Prostate gland (tissue), 2 donors: ENCODE data around the gene LDLR. TPM values are rescaled to one million over a fixed set of nuclear protein-coding genes. Genes with fewer than 3 reads are reported as not detected.
A peak's percentile ranks its signal among the peaks of the same experiment; 100 is the strongest.

ENCODE experiments used
- DNase-seq: peaks from one replicate; pipeline ENCODE4 v3.0.0-alpha.2; 2019; ENCODE audit warnings: low spot score
- H3K27ac ChIP-seq, 2 donors: fragments of 200-600 bp; sonication (generic); 2 replicates each; pipeline ENCODE4 v1.5.1; 2017 to 2019
- H3K27me3 ChIP-seq: fragments of 200-600 bp; sonication (generic); replicated peaks from 2 replicates; pipeline ENCODE4 v1.5.1; 2019; ENCODE audit not compliant: insufficient read depth
- H3K36me3 ChIP-seq, 2 donors: fragments of 200-600 bp; sonication (generic); 1 replicate in 1 of 2; 2 replicates in 1 of 2; pipeline versions ENCODE4 v1.5.1 to v1.8.1; 2017 to 2019
- H3K4me1 ChIP-seq: fragments of 200-600 bp; sonication (generic); replicated peaks from 2 replicates; pipeline ENCODE4 v1.5.1; 2019
- H3K4me3 ChIP-seq, 2 donors: fragments of 200-600 bp; sonication (generic); 2 replicates each; pipeline ENCODE4 v1.5.1; 2017 to 2019
- H3K9me3 ChIP-seq: fragments of 200-600 bp; sonication (generic); 2 replicates; pipeline ENCODE4 v1.5.1; 2017
- CTCF ChIP-seq, 4 experiments: fragments of 200-600 bp in 2 of 4; fragments of 450-650 bp in 2 of 4; sonication (generic) in 2 of 4; IDR thresholded peaks; 1 replicate in 3 of 4; 2 replicates in 1 of 4; pipeline ENCODE4 v1.5.1; 2016 to 2019; ENCODE audit warnings: antibody characterized with exemption in 4 of 4, mild to moderate bottlenecking in 2 of 4, moderate library complexity in 2 of 4
- POLR2A ChIP-seq: fragments of 450-650 bp; IDR thresholded peaks from one replicate; pipeline ENCODE4 v1.6.1; 2016; ENCODE audit warnings: antibody characterized with exemption, mild to moderate bottlenecking
- POLR2AphosphoS5 ChIP-seq: sonication (generic); formaldehyde crosslinking; IDR thresholded peaks from one replicate; pipeline ENCODE4 v1.6.1; 2017; ENCODE audit warnings: antibody characterized with exemption
- WGBS: methylation state at CpG from one replicate; pipeline ENCODE4 v1.1.5; 2018; 5-methylcytosine and 5-hydroxymethylcytosine counted together
- intact Hi-C: fragments of 100-400 bp; cut with DNase I; formaldehyde crosslinking; loops from one replicate; pipeline ENCODE4 v1.14.2; 2022
- total RNA-seq, 2 donors: library from RNA; depleted of rRNA; stranded (reverse); fragments of >200 nt; gene quantifications; one replicate each; pipeline ENCODE4 v1.1.0, GENCODE V29; 2016

The LDLR gene
- total RNA-seq, 2 donors from 2014 or later = 17.4 to 41.5 TPM

- TF ChIP-seq CTCF (IDR thresholded peaks at IDR 0.05) = no peak
- TF ChIP-seq POLR2A = no peak
- TF ChIP-seq POLR2AphosphoS5 = no peak
- Histone ChIP-seq H3K4me1 (no peaks in the 10 kb centered on the region), H3K36me3 (peaks cover 0 to under 1% of the 10 kb centered on the region in 2 donors), H3K4me3 (no peak overlapping the region), H3K27ac (peak overlapping the region; percentile 72 to 78), H3K9me3 (no peaks in the 10 kb centered on the region), H3K27me3 (no peaks in the 10 kb centered on the region)
- no peak for DNase-seq
- intact Hi-C loops = loop anchor here (2.0 kb wide), 1 partner anchor 21 kb away; no protein-coding TSS in a partner anchor
- 61% methylated on average over 11 of the region's 11 CpGs for WGBS
Measured at GRCh38 chr19:11164296-11164695, 75.0 kb downstream of the LDLR start.

GRCh38 chr19:11164879-11165406 is 75.7 kb downstream of the LDLR start:
- WGBS = 39% methylated on average over 17 of the region's 17 CpGs

GRCh38 chr19:11165486-11166030 is 76.3 kb downstream of the LDLR start:
- intact Hi-C loops = loop anchor here (2.0 kb wide), 1 partner anchor 23 kb away; no protein-coding TSS in a partner anchor
- H3K27me3 ChIP-seq = no peaks in the 10 kb centered on the region
- H3K4me1 ChIP-seq = no peaks in the 10 kb centered on the region
- no peak for TF ChIP-seq POLR2A
- TF ChIP-seq POLR2AphosphoS5 = no peak
- TF ChIP-seq CTCF (IDR thresholded peaks at IDR 0.05) = no peak
- peak overlapping the region; percentile 72 to 78 for H3K27ac ChIP-seq
- H3K36me3 ChIP-seq = peaks cover 4 to 5% of the 10 kb centered on the region in 2 donors
- H3K9me3 ChIP-seq = no peaks in the 10 kb centered on the region
- H3K4me3 ChIP-seq = no peak overlapping the region
- 74% methylated on average over 13 of the region's 13 CpGs for WGBS
- DNase-seq = no peak

More at GRCh38 chr19:11164879-11165406, 75.7 kb downstream of the LDLR start:
- H3K36me3 ChIP-seq = peaks cover 1 to 4% of the 10 kb centered on the region in 2 donors
- H3K27ac ChIP-seq = peak overlapping the region; percentile 72 to 78
- peak; percentile 19 for DNase-seq
- intact Hi-C loops = loop anchor here (2.0 kb wide), 1 partner anchor 22 kb away; no protein-coding TSS in a partner anchor
- no peak overlapping the region for H3K4me3 ChIP-seq
- no peaks in the 10 kb centered on the region for H3K27me3 ChIP-seq
- H3K4me1 ChIP-seq = no peaks in the 10 kb centered on the region
- TF ChIP-seq POLR2A (no peak), POLR2AphosphoS5 (peak; percentile 43), CTCF (IDR thresholded peaks at IDR 0.05) (no peak)
- no peaks in the 10 kb centered on the region for H3K9me3 ChIP-seq

- H3K4me1 ChIP-seq = no peaks in the 10 kb centered on the region
- no peaks in the 10 kb centered on the region for H3K27me3 ChIP-seq
- WGBS = 41% methylated on average over 26 of the region's 26 CpGs
- intact Hi-C loops = no loop called here
- H3K9me3 ChIP-seq = no peaks in the 10 kb centered on the region
- no peak for TF ChIP-seq CTCF (IDR thresholded peaks at IDR 0.05)
- no peak for TF ChIP-seq POLR2A
- TF ChIP-seq POLR2AphosphoS5 = no peak
- no peak for DNase-seq
- H3K4me3 ChIP-seq = no peak overlapping the region
- peak overlapping the region; percentile 72 to 78 for H3K27ac ChIP-seq
- peaks cover 4 to 5% of the 10 kb centered on the region in 2 donors for H3K36me3 ChIP-seq
Measured at GRCh38 chr19:11166281-11167142, 77.2 kb downstream of the LDLR start.
